OCI-LY3 (cell line): ENCODE data around the gene CLEC18A.

Experiments
- CTCF ChIP-seq: fragments of 200-600, 300-600 bp; sonication (generic); IDR thresholded peaks from 2 replicates; pipeline ENCODE4 v1.5.1; 2014; ENCODE audit warnings: antibody characterized with exemption, low read length, low read depth
- EZH2phosphoT487 ChIP-seq: fragments of 200-600 bp; shearing (Covaris generic); IDR thresholded peaks from 2 replicates; pipeline ENCODE4 v1.6.1; 2018; ENCODE audit warnings: antibody characterized with exemption, mixed run types, low read depth

- no peak for TF ChIP-seq CTCF
- TF ChIP-seq EZH2phosphoT487 = no peak
Measured at GRCh38 chr16:69931631-69932030, 19.5 kb upstream of the CLEC18A start.
